Calu3 (cell line): ENCODE measurements around the gene OPCML. TPM values are rescaled to one million over a fixed set of nuclear protein-coding genes. Genes with fewer than 3 reads are reported as not detected.

Source experiments
- BruUV-seq: library from RNA; stranded (reverse); fragments of 400-500 nt; replicated peaks from 2 replicates; lab custom pipeline; 2021; lab: Mats Ljungman, UMichigan
- CTCF ChIA-PET: fragments of 300-600 bp; sonication (Branson Sonifier 250); formaldehyde crosslinking; loops from one replicate; lab custom pipeline; 2022; ENCODE audit warnings: antibody characterized with exemption; lab: Charles Lee
- DNase-seq: peaks from one replicate; pipeline ENCODE4 v3.0.0; 2022
- H3K27ac Mint-ChIP-seq: one replicate; pipeline ENCODE4 v1.8.0; 2022; ENCODE audit warnings: mixed read lengths; ENCODE audit not compliant: unreplicated experiment
- H3K27me3 Mint-ChIP-seq: one replicate; pipeline ENCODE4 v1.8.0; 2022; ENCODE audit warnings: mixed read lengths; ENCODE audit not compliant: unreplicated experiment
- H3K36me3 Mint-ChIP-seq: one replicate; pipeline ENCODE4 v1.8.0; 2022; ENCODE audit warnings: mild to moderate bottlenecking, moderate library complexity, mixed read lengths; ENCODE audit not compliant: insufficient read depth, unreplicated experiment
- H3K4me1 Mint-ChIP-seq: one replicate; pipeline ENCODE4 v1.8.0; 2022; ENCODE audit warnings: mild to moderate bottlenecking, low read depth, mixed read lengths; ENCODE audit not compliant: unreplicated experiment
- H3K4me3 Mint-ChIP-seq: one replicate; pipeline ENCODE4 v1.8.0; 2022; ENCODE audit warnings: mild to moderate bottlenecking, low read depth, moderate library complexity, mixed read lengths; ENCODE audit not compliant: unreplicated experiment
- H3K9me3 Mint-ChIP-seq: one replicate; pipeline ENCODE4 v1.8.0; 2022; ENCODE audit warnings: low read depth, mixed read lengths; ENCODE audit not compliant: unreplicated experiment
- CTCF ChIP-seq: fragments of 200-600 bp; IDR thresholded peaks from one replicate; pipeline ENCODE4 v1.8.0; 2022; ENCODE audit warnings: antibody characterized with exemption; ENCODE audit not compliant: unreplicated experiment
- intact Hi-C: fragments of 100-400 bp; cut with micrococcal nuclease; formaldehyde crosslinking; loops from one replicate; pipeline ENCODE4 v1.10.0; 2022; ENCODE audit not compliant: unreplicated experiment
- total RNA-seq: library from RNA; stranded (reverse); gene quantifications from 2 replicates; pipeline ENCODE4 v1.2.3, GENCODE V29; 2022

Gene OPCML
- total RNA-seq, 1 experiment from 2014 or later: not detected

GRCh38 chr11:133519560-133519959 is 12.7 kb downstream of the OPCML start:
- Mint-ChIP-seq H3K9me3 (peaks cover 11% of the 10 kb centered on the region), H3K27me3 (no peaks in the 10 kb centered on the region), H3K27ac (no peak overlapping the region), H3K4me1 (no peaks in the 10 kb centered on the region), H3K36me3 (no peaks in the 10 kb centered on the region), H3K4me3 (no peak overlapping the region)
- CTCF ChIA-PET: no interaction called here
- no peak for TF ChIP-seq CTCF
- no peak for DNase-seq
- no TSS peak for BruUV-seq
- intact Hi-C loops: no loop called here

DNA sequence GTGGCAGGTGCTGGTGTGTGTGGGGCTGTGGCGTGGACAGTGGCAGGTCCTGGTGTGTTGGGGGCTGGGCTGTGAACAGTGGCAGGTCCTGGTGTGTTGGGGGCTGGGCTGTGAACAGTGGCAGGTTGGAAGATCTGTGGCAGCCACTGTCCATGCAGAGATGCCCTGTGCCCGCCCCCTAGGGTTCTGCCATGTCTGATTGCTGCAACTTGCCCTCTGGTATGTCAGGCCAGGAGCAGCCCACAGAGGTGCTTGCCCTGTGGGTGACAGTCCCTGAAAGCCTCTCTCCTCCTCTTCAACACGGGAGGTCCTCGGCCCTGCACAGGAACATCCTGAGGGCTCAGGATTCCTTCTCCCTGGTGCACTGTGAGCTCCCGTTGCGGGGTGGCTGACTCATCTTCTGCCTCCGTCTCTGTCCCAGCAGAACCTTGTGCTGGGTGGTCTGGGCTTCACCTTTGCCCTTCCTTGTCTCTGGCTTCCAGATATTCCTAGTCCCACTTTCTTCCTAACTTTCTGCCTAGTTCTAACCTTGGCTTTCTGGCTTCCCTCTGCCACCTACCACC is 13.5 kb downstream of the OPCML start:
- no peaks in the 10 kb centered on the region for H3K36me3 Mint-ChIP-seq
- intact Hi-C loops: no loop called here
- no peak overlapping the region for H3K4me3 Mint-ChIP-seq
- CTCF ChIA-PET: no interaction called here
- no peaks in the 10 kb centered on the region for H3K27me3 Mint-ChIP-seq
- BruUV-seq: no TSS peak
- TF ChIP-seq CTCF: no peak
- H3K4me1 Mint-ChIP-seq: no peaks in the 10 kb centered on the region
- DNase-seq: no peak
- no peak overlapping the region for H3K27ac Mint-ChIP-seq
- H3K9me3 Mint-ChIP-seq: peaks cover 12% of the 10 kb centered on the region

DNA sequence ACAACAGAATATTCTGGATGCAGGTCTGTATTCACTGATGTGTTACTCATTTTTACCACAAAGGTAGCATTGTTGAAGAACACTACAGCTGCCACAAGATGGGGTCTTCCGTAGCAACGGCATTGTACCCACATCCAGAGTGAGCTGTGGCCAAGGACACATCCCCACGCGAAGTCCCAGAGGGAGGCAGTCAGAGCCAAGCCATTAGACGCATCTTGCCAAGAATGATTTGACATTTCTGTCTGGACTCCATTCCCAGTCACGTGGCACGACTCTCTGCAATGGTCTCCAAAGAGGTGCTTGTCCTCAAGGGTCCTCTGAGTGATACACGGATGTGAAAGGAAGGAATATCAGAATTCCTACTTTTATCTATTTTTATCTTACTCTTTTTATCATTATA is 15.5 kb downstream of the OPCML start:
- Mint-ChIP-seq H3K4me1 (no peaks in the 10 kb centered on the region), H3K36me3 (no peaks in the 10 kb centered on the region), H3K4me3 (no peak overlapping the region), H3K27ac (no peak overlapping the region), H3K27me3 (no peaks in the 10 kb centered on the region), H3K9me3 (peaks cover 18% of the 10 kb centered on the region)
- CTCF ChIA-PET: no interaction called here
- no peak for TF ChIP-seq CTCF
- no peak for DNase-seq
- BruUV-seq: no TSS peak
- intact Hi-C loops: no loop called here

GRCh38 chr11:133515107-133515506 is 17.2 kb downstream of the OPCML start:
- H3K4me3 Mint-ChIP-seq: no peak overlapping the region
- intact Hi-C loops: no loop called here
- H3K27me3 Mint-ChIP-seq: no peaks in the 10 kb centered on the region
- H3K27ac Mint-ChIP-seq: no peak overlapping the region
- H3K4me1 Mint-ChIP-seq: no peaks in the 10 kb centered on the region
- no peak for TF ChIP-seq CTCF
- CTCF ChIA-PET: no interaction called here
- DNase-seq: no peak
- BruUV-seq: no TSS peak
- no peaks in the 10 kb centered on the region for H3K36me3 Mint-ChIP-seq
- peaks cover 25% of the 10 kb centered on the region for H3K9me3 Mint-ChIP-seq
